HCT116 (cell line): ENCODE results near the gene ZNF384. TPM values are rescaled to one million over a fixed set of nuclear protein-coding genes. Genes with fewer than 3 reads are reported as not detected.

Source experiments
- ATAC-seq: fragments of 200-7000 bp; cut with Tn5 transposase; 2 replicates; pipeline ENCODE4 v1.9.1; 2020; ENCODE audit warnings: mild to moderate bottlenecking, moderate library complexity
- BruUV-seq: library from RNA; stranded (reverse); fragments of 400-500 nt; replicated peaks from 2 replicates; lab custom pipeline; 2021; lab: Mats Ljungman, UMichigan
- CTCF ChIA-PET: fragments of 300-600 bp; sonication (Branson Sonifier 250); formaldehyde crosslinking; loops from one replicate; lab custom pipeline; 2021; ENCODE audit warnings: antibody characterized with exemption; lab: Charles Lee
- POLR2A ChIA-PET: fragments of 300-600, 350-600 bp; sonication (Branson Sonifier 250); formaldehyde crosslinking; loops from one replicate; lab custom pipeline; 2021; ENCODE audit warnings: antibody characterized with exemption; lab: Charles Lee
- RAD21 ChIA-PET, 2 experiments: fragments of 300-600 bp; sonication (Branson Sonifier 250); formaldehyde crosslinking; loops; one replicate each; lab custom pipeline; 2023; ENCODE audit warnings: low total read pairs in 2 of 2; ENCODE audit not compliant: uncharacterized antibody in 2 of 2, unreplicated experiment in 2 of 2, low non-redundant PET in 1 of 2; lab: Charles Lee
- DNase-seq: peaks from one replicate; pipeline ENCODE4 v3.0.0-alpha.2; 2010; ENCODE audit warnings: low read depth, low spot score
- H2AFZ ChIP-seq: fragments of 200-600 bp; shearing (Covaris generic), sonication (generic); 2 replicates; pipeline ENCODE4 v1.6.1; 2017; ENCODE audit warnings: low read depth, mixed run types, mixed read lengths, antibody characterized with exemption, low read length; ENCODE audit not compliant: poor library complexity, severe bottlenecking
- H3K27ac ChIP-seq: 2 replicates; pipeline ENCODE4 v1.5.1; 2012; ENCODE audit warnings: low read depth, low read length
- H3K27me3 ChIP-seq: fragments of 200-600 bp; sonication (generic); 2 replicates; pipeline ENCODE4 v1.6.1; 2016; ENCODE audit warnings: mixed run types, low read length, mixed read lengths; ENCODE audit not compliant: insufficient read depth
- H3K36me3 ChIP-seq, 2 experiments: fragments of 200-500 bp in 1 of 2; fragments of 200-600 bp in 1 of 2; sonication (Bioruptor generic) in 1 of 2; sonication (generic) in 1 of 2; 2 replicates each; pipeline versions ENCODE4 v1.5.1 to v1.6.1; 2014 to 2016; ENCODE audit warnings: low read length in 2 of 2, inconsistent platforms in 1 of 2, mixed read lengths in 1 of 2, mixed run types in 1 of 2; ENCODE audit not compliant: insufficient read depth in 2 of 2, control insufficient read depth in 1 of 2
- H3K4me1 ChIP-seq, 2 experiments: fragments of 200-600 bp in 1 of 2; sonication (generic) in 1 of 2; 2 replicates each; pipeline versions ENCODE4 v1.5.1 to v1.6.1; 2012 to 2017; ENCODE audit warnings: low read length in 2 of 2, inconsistent platforms in 1 of 2, mild to moderate bottlenecking in 1 of 2, mixed read lengths in 1 of 2, mixed run types in 1 of 2, moderate library complexity in 1 of 2; ENCODE audit not compliant: insufficient read depth in 2 of 2, control insufficient read depth in 1 of 2
- H3K4me2 ChIP-seq: fragments of 200-600 bp; sonication (generic); 2 replicates; pipeline ENCODE4 v1.6.1; 2017; ENCODE audit warnings: mixed run types, low read length, mixed read lengths
- H3K4me3 ChIP-seq, 2 experiments: fragments of 200-600 bp in 1 of 2; sonication (generic) in 1 of 2; replicated peaks in 1 of 2; 2 replicates each; pipeline ENCODE4 v1.5.1; 2011 to 2016; ENCODE audit warnings: low read length in 2 of 2, control low read depth in 1 of 2, low read depth in 1 of 2, mild to moderate bottlenecking in 1 of 2, mixed read lengths in 1 of 2, mixed run types in 1 of 2
- H3K79me2 ChIP-seq: fragments of 200-600 bp; sonication (generic); 2 replicates; pipeline ENCODE4 v1.6.1; 2017; ENCODE audit warnings: mild to moderate bottlenecking, mixed run types, low read length, moderate library complexity, mixed read lengths; ENCODE audit not compliant: insufficient read depth
- H3K9ac ChIP-seq: fragments of 200-600 bp; sonication (generic); 2 replicates; pipeline ENCODE4 v1.6.1; 2016; ENCODE audit warnings: low read length, mixed read lengths
- H3K9me2 ChIP-seq: fragments of 200-600 bp; sonication (generic), shearing (Covaris generic); 2 replicates; pipeline ENCODE4 v1.6.1; 2017; ENCODE audit warnings: mixed run types, mild to moderate bottlenecking, moderate library complexity; ENCODE audit not compliant: insufficient read depth
- H3K9me3 ChIP-seq, 2 experiments: fragments of 200-500 bp in 1 of 2; fragments of 200-600 bp in 1 of 2; sonication (Bioruptor generic) in 1 of 2; sonication (generic) in 1 of 2; 2 replicates each; pipeline ENCODE4 v1.6.1; 2014 to 2017; ENCODE audit warnings: low read length in 2 of 2, mixed read lengths in 2 of 2, inconsistent platforms in 1 of 2, low read depth in 1 of 2, mild to moderate bottlenecking in 1 of 2, mixed run types in 1 of 2, moderate library complexity in 1 of 2; ENCODE audit not compliant: control insufficient read depth in 1 of 2, insufficient read depth in 1 of 2
- H4K20me1 ChIP-seq: fragments of 200-600 bp; sonication (generic), shearing (Covaris generic); 2 replicates; pipeline ENCODE4 v1.6.1; 2017; ENCODE audit warnings: mixed run types, mild to moderate bottlenecking, moderate library complexity; ENCODE audit not compliant: insufficient read depth
- ATF3 ChIP-seq: IDR thresholded peaks from 2 replicates; pipeline ENCODE4 v1.6.1; 2012
- CTCF ChIP-seq, 3 experiments: fragments of 200-600 bp in 1 of 3; sonication (generic) in 1 of 3; IDR thresholded peaks in 2 of 3; conservative IDR thresholded peaks in 1 of 3; 2 replicates each; pipeline ENCODE4 v1.5.1; 2012 to 2017; ENCODE audit warnings: low read depth in 2 of 3, low read length in 2 of 3, antibody characterized with exemption in 1 of 3, borderline replicate concordance in 1 of 3, control low read depth in 1 of 3, mild to moderate bottlenecking in 1 of 3, mixed read lengths in 1 of 3, mixed run types in 1 of 3, moderate library complexity in 1 of 3; ENCODE audit not compliant: insufficient read depth in 1 of 3
- EGR1 ChIP-seq: IDR thresholded peaks from 2 replicates; pipeline ENCODE4 v1.6.1; 2012; ENCODE audit warnings: low read depth
- ELF1 ChIP-seq: IDR thresholded peaks from 2 replicates; pipeline ENCODE4 v1.6.1; 2012; ENCODE audit warnings: low read depth, borderline replicate concordance
- EZH2 ChIP-seq: fragments of 200-600 bp; sonication (generic); IDR thresholded peaks from 2 replicates; pipeline ENCODE4 v1.6.1; 2017; ENCODE audit warnings: antibody characterized with exemption, mixed run types
- FOSL1 ChIP-seq: IDR thresholded peaks from 2 replicates; pipeline ENCODE4 v1.6.1; 2012; ENCODE audit warnings: low read depth
- MAX ChIP-seq: IDR thresholded peaks from 2 replicates; pipeline ENCODE4 v1.6.1; 2012
- POLR2A ChIP-seq: IDR thresholded peaks from 2 replicates; pipeline ENCODE4 v1.7.0; 2011; ENCODE audit warnings: borderline replicate concordance; ENCODE audit not compliant: insufficient read depth, insufficient read length; ENCODE audit errors: extremely low read depth
- RAD21 ChIP-seq: IDR thresholded peaks from 2 replicates; pipeline ENCODE4 v1.6.1; 2012; ENCODE audit warnings: low read depth, mild to moderate bottlenecking
- REST ChIP-seq: IDR thresholded peaks from 2 replicates; pipeline ENCODE4 v1.6.1; 2012; ENCODE audit warnings: low read depth
- SP1 ChIP-seq: IDR thresholded peaks from 2 replicates; pipeline ENCODE4 v1.6.1; 2012; ENCODE audit warnings: low read depth
- ZBTB33 ChIP-seq: IDR thresholded peaks from 2 replicates; pipeline ENCODE4 v1.6.1; 2011; ENCODE audit warnings: mild to moderate bottlenecking, low read length, moderate library complexity; ENCODE audit not compliant: insufficient replicate concordance; ENCODE audit errors: extremely low read depth
- ZFX ChIP-seq: fragments of 450-650 bp; IDR thresholded peaks from 2 replicates; pipeline ENCODE4 v1.6.1; 2017
- intact Hi-C: fragments of 100-400 bp; cut with micrococcal nuclease; formaldehyde crosslinking; loops from 2 replicates; pipeline ENCODE4 v1.10.0; 2022
- total RNA-seq: library from RNA; stranded (reverse); gene quantifications from one replicate; pipeline ENCODE4 v1.2.1, GENCODE V29; 2021; ENCODE audit not compliant: unreplicated experiment

The ZNF384 gene
- total RNA-seq, 1 experiment from 2014 or later: 73.4 TPM

GRCh38 chr12:6652391-6652790 is 36.8 kb downstream of the ZNF384 start:
- H3K9me2 ChIP-seq: no peaks in the 10 kb centered on the region
- no peak overlapping the region for H3K9ac ChIP-seq
- ChIA-PET POLR2A (no interaction called here), CTCF (no interaction called here), RAD21 (no interaction called here)
- H3K9me3 ChIP-seq: no peaks in the 10 kb centered on the region
- intact Hi-C loops: no loop called here
- H3K27ac ChIP-seq: no peak overlapping the region
- no peak for DNase-seq
- no peaks in the 10 kb centered on the region for H3K4me1 ChIP-seq
- no peak overlapping the region for H2AFZ ChIP-seq
- BruUV-seq: no TSS peak
- H4K20me1 ChIP-seq: no peaks in the 10 kb centered on the region
- H3K4me3 ChIP-seq: no peak overlapping the region
- no peaks in the 10 kb centered on the region for H3K79me2 ChIP-seq
- ATAC-seq: no peak
- H3K27me3 ChIP-seq: no peaks in the 10 kb centered on the region
- H3K36me3 ChIP-seq: peaks cover 9 to 10% of the 10 kb centered on the region in 2 experiments; a peak in 2 of 4 replicates
- TF ChIP-seq ATF3: no peak
- TF ChIP-seq EGR1: no peak
- no peak for TF ChIP-seq RAD21
- TF ChIP-seq SP1: no peak
- no peak for TF ChIP-seq ELF1
- TF ChIP-seq CTCF (IDR thresholded peaks at IDR 0.05 in 2 of 3, conservative IDR thresholded peaks at IDR 0.05 in 1 of 3; ENCODE audit: borderline replicate concordance in 1 of 3, insufficient read depth in 1 of 3, low read depth in 2 of 3, low read length in 2 of 3): no peak
- no peak for TF ChIP-seq ZBTB33
- no peak for TF ChIP-seq FOSL1
- no peak for TF ChIP-seq POLR2A
- no peak for TF ChIP-seq REST
- no peak for TF ChIP-seq ZFX
- no peak for TF ChIP-seq MAX
- no peak for TF ChIP-seq EZH2
- no peak overlapping the region for H3K4me2 ChIP-seq
